SK-N-SH (cell line): ENCODE measurements around the gene SCAF1. TPM values are rescaled to one million over a fixed set of nuclear protein-coding genes. Genes with fewer than 3 reads are reported as not detected.
A peak's percentile ranks its signal among the peaks of the same experiment; 100 is the strongest.

ENCODE experiments used
- CTCF ChIA-PET: fragments of 300-600, 350-600 bp; formaldehyde crosslinking; extraction: SDS; loops from one replicate; lab custom pipeline; 2021; lab: Yijun Ruan, JAX
- POLR2A ChIA-PET: fragments of 350-600 bp; sonication (Branson Sonifier 250); formaldehyde crosslinking; extraction: SDS; loops from one replicate; lab custom pipeline; 2020; ENCODE audit warnings: antibody characterized with exemption, inconsistent platforms; lab: Yijun Ruan, JAX
- DNase-seq: peaks from one replicate; pipeline ENCODE4 v3.0.0; 2012
- H2AFZ ChIP-seq: fragments of 200-600 bp; sonication (generic); 2 replicates; pipeline ENCODE4 v1.8.1; 2016; ENCODE audit warnings: antibody characterized with exemption, mild to moderate bottlenecking, low read depth
- H3F3A ChIP-seq: fragments of 200-600 bp; sonication (generic); replicated peaks from 2 replicates; pipeline ENCODE3; 2016; ENCODE audit warnings: antibody characterized with exemption, mild to moderate bottlenecking; ENCODE audit not compliant: insufficient read depth
- H3K27ac ChIP-seq, 2 experiments: fragments of 200-500 bp in 1 of 2; fragments of 200-600 bp in 1 of 2; sonication (Bioruptor generic) in 1 of 2; sonication (generic), shearing (Covaris generic) in 1 of 2; 2 replicates each; pipeline versions ENCODE4 v1.5.1 to v1.6.1; 2014 to 2016; ENCODE audit warnings: low read depth in 2 of 2, inconsistent platforms in 1 of 2, low read length in 1 of 2, mild to moderate bottlenecking in 1 of 2, mixed read lengths in 1 of 2
- H3K27me3 ChIP-seq: fragments of 200-600 bp; sonication (generic), shearing (Covaris generic); 2 replicates; pipeline ENCODE4 v1.6.1; 2016; ENCODE audit warnings: mixed run types; ENCODE audit not compliant: insufficient read depth
- H3K36me3 ChIP-seq, 2 experiments: fragments of 200-500 bp in 1 of 2; fragments of 200-600 bp in 1 of 2; sonication (Bioruptor generic) in 1 of 2; sonication (generic) in 1 of 2; replicated peaks in 1 of 2; 2 replicates each; pipeline versions ENCODE3 to v1.5.1; 2014 to 2016; ENCODE audit warnings: low read length in 1 of 2, mild to moderate bottlenecking in 1 of 2; ENCODE audit not compliant: insufficient read depth in 2 of 2, control insufficient read depth in 1 of 2
- H3K4me1 ChIP-seq, 2 experiments: fragments of 200-500 bp in 1 of 2; fragments of 200-600 bp in 1 of 2; sonication (Bioruptor generic) in 1 of 2; sonication (generic), shearing (Covaris generic) in 1 of 2; 2 replicates each; pipeline versions ENCODE4 v1.5.1 to v1.6.1; 2014 to 2016; ENCODE audit warnings: low read depth in 1 of 2, low read length in 1 of 2, mixed run types in 1 of 2; ENCODE audit not compliant: insufficient read depth in 2 of 2, control insufficient read depth in 1 of 2
- H3K4me2 ChIP-seq: fragments of 200-600 bp; sonication (generic), shearing (Covaris generic); 2 replicates; pipeline ENCODE4 v1.6.1; 2017; ENCODE audit warnings: mixed run types
- H3K4me3 ChIP-seq, 2 experiments: fragments of 200-500 bp in 1 of 2; fragments of 200-600 bp in 1 of 2; sonication (Bioruptor generic) in 1 of 2; sonication (generic), shearing (Covaris generic) in 1 of 2; 2 replicates each; pipeline versions ENCODE4 v1.5.1 to v1.8.1; 2014 to 2016; ENCODE audit warnings: low read depth in 2 of 2, inconsistent platforms in 1 of 2, low read length in 1 of 2, mild to moderate bottlenecking in 1 of 2, mixed read lengths in 1 of 2, moderate library complexity in 1 of 2
- H3K79me2 ChIP-seq: fragments of 200-600 bp; sonication (generic); 2 replicates; pipeline ENCODE4 v1.8.1; 2017; ENCODE audit warnings: mild to moderate bottlenecking; ENCODE audit not compliant: insufficient read depth
- H3K9ac ChIP-seq: fragments of 200-600 bp; sonication (generic); 2 replicates; pipeline ENCODE4 v1.6.1; 2017; ENCODE audit warnings: mixed run types
- H3K9me2 ChIP-seq: fragments of 200-600 bp; sonication (generic); 2 replicates; pipeline ENCODE4 v1.6.1; 2017; ENCODE audit warnings: mixed run types
- H3K9me3 ChIP-seq: fragments of 200-600 bp; sonication (generic); 2 replicates; pipeline ENCODE4 v1.6.1; 2017; ENCODE audit warnings: mixed run types, mild to moderate bottlenecking, moderate library complexity
- H4K20me1 ChIP-seq: fragments of 200-600 bp; sonication (generic); 2 replicates; pipeline ENCODE4 v1.6.1; 2017; ENCODE audit warnings: mild to moderate bottlenecking, mixed run types; ENCODE audit not compliant: insufficient read depth
- CHD2 ChIP-seq: fragments of 150-350 bp; IDR thresholded peaks from 2 replicates; pipeline ENCODE4 v1.6.1; 2018; ENCODE audit warnings: low read length; ENCODE audit not compliant: partially characterized antibody
- ELF1 ChIP-seq: IDR thresholded peaks from 2 replicates; pipeline ENCODE4 v1.4.0; 2012
- EP300 ChIP-seq, 2 experiments: IDR thresholded peaks; 2 replicates each; pipeline versions ENCODE4 v1.4.0 to v1.6.1; 2012; ENCODE audit warnings: borderline replicate concordance in 1 of 2, low read depth in 1 of 2, low read length in 1 of 2
- MXI1 ChIP-seq: IDR thresholded peaks from 2 replicates; pipeline ENCODE4 v1.6.1; 2012; ENCODE audit warnings: mild to moderate bottlenecking, low read depth, low read length, improper control_type of control experiment
- POLR2AphosphoS5 ChIP-seq: IDR thresholded peaks from 2 replicates; pipeline ENCODE4 v1.6.1; 2012; ENCODE audit warnings: low read depth, low read length
- RCOR1 ChIP-seq: fragments of 150-350 bp; IDR thresholded peaks from 2 replicates; pipeline ENCODE4 v1.6.1; 2017; ENCODE audit warnings: antibody characterized with exemption, low read length
- RXRA ChIP-seq: IDR thresholded peaks from 2 replicates; pipeline ENCODE4 v1.4.0; 2012; ENCODE audit warnings: low read depth, mild to moderate bottlenecking, borderline replicate concordance
- SMC3 ChIP-seq: IDR thresholded peaks from 2 replicates; pipeline ENCODE4 v1.6.1; 2012; ENCODE audit warnings: low read depth, low read length, improper control_type of control experiment
- USF2 ChIP-seq: fragments of 150-350 bp; IDR thresholded peaks from 2 replicates; pipeline ENCODE4 v1.6.1; 2017; ENCODE audit warnings: antibody characterized with exemption, low read length, low read depth, borderline replicate concordance
- WGBS: methylation state at CpG from one replicate; pipeline ENCODE4 v1.1.6; 2017; ENCODE audit warnings: low lambda C conversion rate; 5-methylcytosine and 5-hydroxymethylcytosine counted together
- polyA plus RNA-seq, 3 experiments: library from polyadenylated mRNA; depleted of rRNA; stranded (reverse); fragments of >200 nt; gene quantifications; 2 replicates each; pipeline ENCODE4 v1.2.3, GENCODE V29; 2012

The SCAF1 gene
- polyA plus RNA-seq, 1 of the 3 experiments (the other 2 are of a cell fraction), result 9.5 TPM

- WGBS, result 29% methylated on average over 19 of the region's 19 CpGs
- POLR2A ChIA-PET, result no interaction called here
Observed at GRCh38 chr19:49637821-49638738, 3.9 kb upstream of the SCAF1 start.

GRCh38 chr19:49639401-49640112, 2.5 kb upstream of the SCAF1 start:
- DNase-seq, result no peak
- TF ChIP-seq ELF1 (no peak), RXRA (no peak), USF2 (no peak), CHD2 (no peak), POLR2AphosphoS5 (no peak), SMC3 (no peak), MXI1 (no peak), RCOR1 (no peak)
- TF ChIP-seq, all 33 proteins: peak for 0
- H3K4me2 ChIP-seq, result peak overlapping the region; percentile 97
- 37% methylated on average over 8 of the region's 31 CpGs for WGBS
- H3K79me2 ChIP-seq, result peaks cover 46% of the 10 kb centered on the region
- H2AFZ ChIP-seq, result no peak overlapping the region
- ChIA-PET CTCF (interaction anchor here (0.8 to 5.2 kb wide), 3 partner anchors 32 to 44 kb away, joined by 3 to 31 read pairs (median 7); partner anchors contain the start of gene PRMT1), POLR2A (interaction anchor here (0.7 to 1.3 kb wide), 6 partner anchors 8 to 211 kb away, joined by 3 to 5 read pairs (median 4); partner anchors contain the start of genes NOSIP, PRR12, PRRG2 and PTOV1)
- peaks cover 0 to 4% of the 10 kb centered on the region in 2 experiments for H3K36me3 ChIP-seq
- no peaks in the 10 kb centered on the region for H3K9me3 ChIP-seq
- H3K4me3 ChIP-seq, result peak overlapping the region; percentile 64 to 87
- no peaks in the 10 kb centered on the region for H3K9me2 ChIP-seq
- H3F3A ChIP-seq, result peaks cover 14% of the 10 kb centered on the region
- H3K27me3 ChIP-seq, result no peaks in the 10 kb centered on the region
- H4K20me1 ChIP-seq, result peaks cover 4% of the 10 kb centered on the region; the same call in 1 of the 2 replicates
- H3K9ac ChIP-seq, result peak overlapping the region; percentile 76
- H3K27ac ChIP-seq, result peak overlapping the region; percentile 62 to 100
- H3K4me1 ChIP-seq, result peaks cover 14 to 32% of the 10 kb centered on the region in 2 experiments

More at GRCh38 chr19:49637821-49638738, 3.9 kb upstream of the SCAF1 start:
- peaks cover 32% of the 10 kb centered on the region for H3K79me2 ChIP-seq
- H3K9me3 ChIP-seq, result no peaks in the 10 kb centered on the region
- no peaks in the 10 kb centered on the region for H4K20me1 ChIP-seq
- H3K27me3 ChIP-seq, result no peaks in the 10 kb centered on the region
- H3K4me1 ChIP-seq, result peaks cover 14 to 22% of the 10 kb centered on the region in 2 experiments
- DNase-seq, result no peak
- H3K4me3 ChIP-seq, result peak overlapping the region; percentile 17 to 87; a peak in 3 of 4 replicates
- peak overlapping the region; percentile 76 for H3K9ac ChIP-seq
- 0 out of 2 replicates have a peak, but pooled peaks have one; percentile 16 for TF ChIP-seq POLR2AphosphoS5
- TF ChIP-seq EP300 (IDR thresholded peaks at IDR 0.05; ENCODE audit: borderline replicate concordance in 1 of 2, low read depth in 1 of 2, low read length in 1 of 2), result no peak
- H3K36me3 ChIP-seq, result no peaks in the 10 kb centered on the region
- CTCF ChIA-PET, result no interaction called here
- peaks cover 14% of the 10 kb centered on the region for H3F3A ChIP-seq
- H3K9me2 ChIP-seq, result no peaks in the 10 kb centered on the region
- H3K27ac ChIP-seq, result peak overlapping the region; percentile 35 to 100; a peak in 3 of 4 replicates
- H3K4me2 ChIP-seq, result peak overlapping the region; percentile 97
- H2AFZ ChIP-seq, result no peak overlapping the region
